ENCODE results near the gene SSTR5. TPM values are rescaled to one million over a fixed set of nuclear protein-coding genes. Genes with fewer than 3 reads are reported as not detected.

The SSTR5 gene
- total and polyA plus RNA-seq, 11 donors: 0.22 to 20.1 (median 3.6) TPM

DNA sequence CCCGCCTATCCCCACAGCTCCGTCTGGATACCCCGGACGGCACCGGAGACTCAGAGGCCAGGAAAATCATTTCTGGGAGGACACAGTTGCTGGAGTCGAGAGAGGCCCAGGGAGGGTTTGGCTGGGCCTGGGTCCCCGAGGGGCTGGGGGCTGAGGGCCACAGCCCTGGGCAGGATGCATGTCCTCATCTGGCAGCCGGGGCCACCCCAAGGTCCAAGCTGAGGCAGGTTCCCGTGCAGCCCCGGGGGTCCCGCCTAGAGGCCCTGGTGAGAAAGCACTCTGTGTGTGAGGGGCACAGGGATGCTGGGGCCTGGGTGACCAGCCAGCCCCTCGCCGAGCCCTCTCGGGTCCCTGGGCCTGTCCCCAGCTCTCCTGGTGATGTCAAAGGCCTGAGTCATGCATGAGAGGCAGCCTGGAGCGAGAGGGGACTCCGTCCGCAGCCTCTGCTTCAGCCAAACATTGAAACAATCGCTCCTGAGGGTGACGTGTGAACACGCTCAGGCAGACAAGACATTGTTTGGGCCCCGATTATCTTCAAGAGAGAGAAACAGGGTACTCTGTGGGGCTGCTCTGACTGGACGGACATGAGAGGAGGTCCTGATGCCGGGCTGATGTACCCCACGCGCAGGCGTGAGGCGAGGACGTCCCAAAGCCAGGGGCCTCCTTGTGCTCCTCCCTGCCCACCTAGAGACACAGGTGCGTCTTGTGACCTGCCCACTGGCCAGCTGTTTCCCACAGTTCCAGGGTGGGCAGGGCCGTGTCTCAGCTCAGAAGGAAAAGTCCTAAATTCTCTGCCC is 49.3 kb downstream of the SSTR5 start:
- no peaks in the 10 kb centered on the region for H3K4me1 ChIP-seq
- TF ChIP-seq, protein P1, sequence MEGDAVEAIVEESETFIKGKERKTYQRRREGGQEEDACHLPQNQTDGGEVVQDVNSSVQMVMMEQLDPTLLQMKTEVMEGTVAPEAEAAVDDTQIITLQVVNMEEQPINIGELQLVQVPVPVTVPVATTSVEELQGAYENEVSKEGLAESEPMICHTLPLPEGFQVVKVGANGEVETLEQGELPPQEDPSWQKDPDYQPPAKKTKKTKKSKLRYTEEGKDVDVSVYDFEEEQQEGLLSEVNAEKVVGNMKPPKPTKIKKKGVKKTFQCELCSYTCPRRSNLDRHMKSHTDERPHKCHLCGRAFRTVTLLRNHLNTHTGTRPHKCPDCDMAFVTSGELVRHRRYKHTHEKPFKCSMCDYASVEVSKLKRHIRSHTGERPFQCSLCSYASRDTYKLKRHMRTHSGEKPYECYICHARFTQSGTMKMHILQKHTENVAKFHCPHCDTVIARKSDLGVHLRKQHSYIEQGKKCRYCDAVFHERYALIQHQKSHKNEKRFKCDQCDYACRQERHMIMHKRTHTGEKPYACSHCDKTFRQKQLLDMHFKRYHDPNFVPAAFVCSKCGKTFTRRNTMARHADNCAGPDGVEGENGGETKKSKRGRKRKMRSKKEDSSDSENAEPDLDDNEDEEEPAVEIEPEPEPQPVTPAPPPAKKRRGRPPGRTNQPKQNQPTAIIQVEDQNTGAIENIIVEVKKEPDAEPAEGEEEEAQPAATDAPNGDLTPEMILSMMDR (IDR thresholded peaks at IDR 0.05): no peak
- TF ChIP-seq POLR2A (IDR thresholded peaks at IDR 0.05): no peak
- 73 to 78% (median 76%) methylated on average over 20 to 30 of the region's 30 CpGs for WGBS, 4 donors

DNA sequence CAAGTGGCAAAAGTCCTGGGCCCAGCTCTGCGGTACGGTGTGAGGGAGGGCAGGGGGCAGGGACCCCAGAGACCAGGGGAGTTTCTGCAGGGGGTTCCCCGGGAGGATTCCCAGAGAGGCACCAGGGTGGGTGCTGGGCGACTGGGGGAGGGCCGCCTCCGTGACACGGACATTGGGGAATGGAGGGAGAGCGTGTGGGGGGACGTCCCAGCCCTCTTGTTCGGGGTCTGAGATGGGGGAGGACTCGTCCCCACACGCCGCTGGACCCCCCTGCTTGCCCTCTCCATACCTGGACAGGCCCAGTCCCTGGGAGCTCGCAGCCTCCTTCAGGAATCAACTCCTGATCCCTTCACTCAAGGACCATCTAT is 49.8 kb downstream of the SSTR5 start:
- no peak for TF ChIP-seq POLR2A (IDR thresholded peaks at IDR 0.05)
- TF ChIP-seq, protein P1 (IDR thresholded peaks at IDR 0.05): no peak
- Histone ChIP-seq H3K4me1 (no peaks in the 10 kb centered on the region), H3K4me3 (no peak overlapping the region), H3K36me3 (no peaks in the 10 kb centered on the region), H3K9me3 (no peaks in the 10 kb centered on the region), H3K27ac (no peak overlapping the region), H3K27me3 (peaks cover 0 to 50% (median 6%) of the 10 kb centered on the region in 9 donors)
- DNase-seq (no peak), ATAC-seq (no peak)
- intact Hi-C loops (cut with DNase I): no loop called here
- 86 to 95% (median 88%) methylated on average over 14 of the region's 14 CpGs for WGBS, 4 donors

More for the DNA sequence above, 49.3 kb downstream of the SSTR5 start:
- Histone ChIP-seq H3K9me3 (no peaks in the 10 kb centered on the region), H3K27ac (no peak overlapping the region), H3K27me3 (peaks cover 0 to 51% (median 7%) of the 10 kb centered on the region in 9 donors), H3K4me3 (no peak overlapping the region), H3K36me3 (no peaks in the 10 kb centered on the region)
- no peak for ATAC-seq
- intact Hi-C loops (cut with DNase I): no loop called here
- no peak for DNase-seq

DNA sequence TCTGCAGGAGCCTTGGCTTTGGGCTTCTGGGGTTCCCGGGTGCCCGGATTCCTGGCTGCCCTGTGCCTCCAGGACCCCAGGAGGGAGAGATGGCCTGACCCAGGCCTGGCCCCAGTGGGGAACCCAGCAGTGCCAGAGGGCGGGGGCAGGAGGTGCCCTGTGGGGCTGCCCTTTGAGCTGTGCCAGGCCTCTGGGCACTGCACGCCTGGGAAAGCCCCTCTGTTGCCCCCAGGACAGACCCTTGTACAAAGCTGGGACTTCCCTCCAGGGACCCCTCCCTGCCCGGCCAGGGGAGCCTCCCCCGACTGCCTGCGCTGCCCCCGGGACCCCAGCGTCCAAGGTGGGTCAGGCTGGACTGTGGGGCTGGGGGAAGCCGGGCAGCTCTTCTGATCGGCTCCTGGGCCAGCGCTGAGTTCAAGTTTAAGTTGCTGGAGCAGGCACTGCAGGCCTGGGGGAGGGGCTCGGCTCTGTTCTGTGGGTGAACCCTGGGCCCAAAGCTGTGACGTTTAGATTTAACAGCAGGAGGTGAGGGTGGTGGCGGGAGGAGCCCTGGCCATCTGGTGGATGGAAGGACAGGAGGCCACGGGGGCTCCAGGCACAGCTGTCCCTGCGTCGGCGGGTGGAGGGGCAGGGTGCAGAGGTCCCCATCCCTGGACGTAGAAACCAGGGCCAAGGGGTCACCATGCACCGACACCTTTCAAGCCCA is 51.1 kb downstream of the SSTR5 start:
- DNase-seq (no peak), ATAC-seq (no peak)
- Histone ChIP-seq H3K27ac (no peak overlapping the region), H3K9me3 (no peaks in the 10 kb centered on the region), H3K4me3 (no peak overlapping the region), H3K27me3 (peaks cover 0 to 41% (median 6%) of the 10 kb centered on the region in 9 donors), H3K36me3 (no peaks in the 10 kb centered on the region), H3K4me1 (no peaks in the 10 kb centered on the region)
- 71 to 80% (median 75%) methylated on average over 11 to 21 of the region's 21 CpGs for WGBS, 4 donors
- intact Hi-C loops (cut with DNase I): no loop called here
- TF ChIP-seq, protein P1 (IDR thresholded peaks at IDR 0.05): no peak
- no peak for TF ChIP-seq POLR2A (IDR thresholded peaks at IDR 0.05)

DNA sequence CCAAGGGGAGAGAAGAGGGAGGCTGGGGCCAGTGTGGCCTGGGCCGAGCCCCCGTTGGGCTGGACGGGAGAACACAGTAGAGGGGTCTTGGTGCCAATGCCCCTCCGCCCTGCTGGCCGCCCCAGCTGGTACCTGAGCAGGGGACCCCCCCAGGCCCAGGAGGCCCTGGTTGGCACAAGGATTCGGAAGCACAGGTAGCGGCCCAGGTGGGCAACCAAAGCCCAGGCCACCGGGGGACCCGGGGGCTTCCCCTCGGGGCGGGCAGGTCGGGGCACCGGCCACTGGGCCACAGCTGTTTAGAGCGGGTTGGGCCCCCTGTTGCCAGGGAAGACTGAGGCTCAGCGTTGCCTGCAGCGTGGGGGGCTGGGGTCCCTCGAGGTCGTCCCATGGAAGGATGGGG is 51.7 kb downstream of the SSTR5 start:
- H3K4me1 ChIP-seq: no peaks in the 10 kb centered on the region
- intact Hi-C loops (cut with DNase I): no loop called here
- 79 to 91% (median 82%) methylated on average over 8 to 18 of the region's 18 CpGs for WGBS, 4 donors
- peaks cover 0 to 41% (median 5%) of the 10 kb centered on the region in 9 donors for H3K27me3 ChIP-seq
- no peak for TF ChIP-seq POLR2A (IDR thresholded peaks at IDR 0.05)
- TF ChIP-seq, protein P1 (IDR thresholded peaks at IDR 0.05): no peak
- ATAC-seq: no peak
- no peaks in the 10 kb centered on the region for H3K36me3 ChIP-seq
- no peak overlapping the region for H3K4me3 ChIP-seq
- no peaks in the 10 kb centered on the region for H3K9me3 ChIP-seq
- DNase-seq: no peak
- no peak overlapping the region for H3K27ac ChIP-seq

Measured in heart left ventricle (tissue), 16 donors.